ENCODE results near the gene NME8. TPM values are rescaled to one million over a fixed set of nuclear protein-coding genes. Genes with fewer than 3 reads are reported as not detected.

Gene NME8
- total RNA-seq, 1 experiment from 2014 or later = not detected

GRCh38 chr7:37928878-37929277 is 80.5 kb downstream of the NME8 start:
- TF ChIP-seq POLR2A (IDR thresholded peaks at IDR 0.05; ENCODE audit: borderline replicate concordance, extremely low read depth, insufficient read depth, insufficient read length) = no peak
- TF ChIP-seq POLR2AphosphoS5 (IDR thresholded peaks at IDR 0.05; ENCODE audit: low read depth, low read length) = no peak
- no peak for TF ChIP-seq SIN3A (IDR thresholded peaks at IDR 0.05; ENCODE audit: low read depth)
- TF ChIP-seq EZH2 (IDR thresholded peaks at IDR 0.05) = no peak
- TF ChIP-seq EZH2phosphoT487 (IDR thresholded peaks at IDR 0.05; ENCODE audit: borderline replicate concordance) = no peak
- no peak for TF ChIP-seq ZNF274 (IDR thresholded peaks at IDR 0.05; ENCODE audit: low read depth, low read length)
- no peak for TF ChIP-seq ELF1 (IDR thresholded peaks at IDR 0.05; ENCODE audit: borderline replicate concordance, low read depth)
- TF ChIP-seq CTCF (IDR thresholded peaks at IDR 0.05 in 2 of 3, conservative IDR thresholded peaks at IDR 0.05 in 1 of 3; ENCODE audit: borderline replicate concordance in 1 of 3, insufficient read depth in 1 of 3, low read depth in 2 of 3, low read length in 2 of 3) = no peak
- TF ChIP-seq MAX (IDR thresholded peaks at IDR 0.05) = no peak
- TF ChIP-seq CBX3 (IDR thresholded peaks at IDR 0.05; ENCODE audit: low read depth) = no peak
- no peak for TF ChIP-seq RAD21 (IDR thresholded peaks at IDR 0.05; ENCODE audit: low read depth)
- no peak for TF ChIP-seq ZBTB33 (IDR thresholded peaks at IDR 0.05; ENCODE audit: extremely low read depth, insufficient replicate concordance, low read length)
- no peak for TF ChIP-seq FOSL1 (IDR thresholded peaks at IDR 0.05; ENCODE audit: low read depth)
- no peak for TF ChIP-seq TCF7L2 (IDR thresholded peaks at IDR 0.05; ENCODE audit: borderline replicate concordance, extremely low read depth, insufficient read depth, insufficient read length)
- Histone ChIP-seq H3K79me2 (ENCODE audit: insufficient read depth, low read length) (peaks cover 4% of the 10 kb centered on the region; the same call in 1 of the 2 replicates), H3K36me3 (ENCODE audit: control insufficient read depth in 1 of 2, insufficient read depth in 2 of 2, low read length in 2 of 2) (0 out of 4 replicates have a peak, but pooled peaks cover 0 to 4% of the 10 kb centered on the region in 2 experiments), H2AFZ (ENCODE audit: low read depth, low read length, poor library complexity, severe bottlenecking) (no peak overlapping the region), H3K27ac (ENCODE audit: low read depth, low read length) (no peak overlapping the region), H3K4me2 (ENCODE audit: low read length) (no peak overlapping the region), H3K4me1 (ENCODE audit: control insufficient read depth in 1 of 2, insufficient read depth in 2 of 2, low read length in 2 of 2) (no peaks in the 10 kb centered on the region), H3K4me3 (replicated peaks in 1 of 2; ENCODE audit: low read depth in 1 of 2, low read length in 2 of 2) (no peak overlapping the region), H3K9ac (ENCODE audit: low read length) (no peak overlapping the region), H3K27me3 (ENCODE audit: insufficient read depth, low read length) (no peaks in the 10 kb centered on the region), H4K20me1 (ENCODE audit: insufficient read depth) (no peaks in the 10 kb centered on the region), H3K9me3 (ENCODE audit: control insufficient read depth in 1 of 2, insufficient read depth in 1 of 2, low read depth in 1 of 2, low read length in 2 of 2) (peaks cover 0 to 5% of the 10 kb centered on the region in 2 experiments; a peak in 1 of 4 replicates), H3K9me2 (ENCODE audit: insufficient read depth) (no peaks in the 10 kb centered on the region)
- CTCF ChIA-PET = no interaction called here
- RAD21 ChIA-PET (ENCODE audit: low non-redundant PET in 1 of 2, low total read pairs in 2 of 2, uncharacterized antibody in 2 of 2, unreplicated experiment in 2 of 2) = no interaction called here
- no peak for ATAC-seq
- DNase-seq (ENCODE audit: low read depth, low spot score) = no peak
- intact Hi-C loops (cut with micrococcal nuclease) = no loop called here
- POLR2A ChIA-PET = no interaction called here
- no TSS peak for BruUV-seq (replicated peaks)
